ENCODE data around the gene KCNH3. TPM values are rescaled to one million over a fixed set of nuclear protein-coding genes. Genes with fewer than 3 reads are reported as not detected.

The KCNH3 gene
- total and polyA plus RNA-seq, 2 of the 4 experiments (the other 2 are of a cell fraction), result 0.10 TPM; not detected in 1

DNA sequence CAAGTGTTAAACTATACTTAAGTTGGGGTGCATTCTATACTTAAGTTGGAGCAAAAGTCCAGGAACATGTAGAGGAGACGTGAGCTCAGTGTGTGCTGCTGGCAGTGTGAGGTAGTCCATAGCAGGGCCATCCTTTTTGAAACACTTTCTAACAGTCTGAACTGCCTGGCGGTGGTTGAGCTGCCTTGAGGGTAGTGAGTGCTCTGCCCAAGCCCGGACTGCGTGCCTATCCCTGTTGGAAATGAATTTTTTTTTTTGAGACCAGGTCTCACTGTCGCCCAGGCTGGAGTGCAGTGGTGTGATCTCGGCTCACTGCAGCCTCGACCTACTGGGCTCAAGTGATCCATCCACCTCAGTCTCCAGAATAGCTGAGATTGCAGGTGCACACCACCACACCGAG is 14.1 kb downstream of the KCNH3 start:
- no peak overlapping the region for H3K4ac ChIP-seq (ENCODE audit: low read depth, low read length)
- dilution Hi-C loops (cut with HindIII; ENCODE audit: low sequenced_read_pairs, unreplicated experiment) (no loop called here), intact Hi-C loops (cut with micrococcal nuclease) (no loop called here), in situ Hi-C loops (cut with MboI; ENCODE audit: low sequenced_read_pairs) (no loop called here)
- DNase-seq (no peak), ATAC-seq (ENCODE audit: low read depth) (no peak)
- H4K91ac ChIP-seq (ENCODE audit: insufficient read depth, low read depth, low read length), result no peak overlapping the region
- H3K4me1 ChIP-seq (ENCODE audit: control insufficient read depth, insufficient read depth, low read length), result peaks cover 3% of the 10 kb centered on the region; the same call in 1 of the 2 replicates
- BruUV-seq (replicated peaks), result no TSS peak
- no peaks in the 10 kb centered on the region for H3K79me1 ChIP-seq (ENCODE audit: low read depth in 1 of 2, low read length in 2 of 2)
- no peak overlapping the region for H2BK120ac ChIP-seq (ENCODE audit: low read depth, low read length)
- CTCF ChIA-PET, result interaction anchor here (0.6 to 1.3 kb wide), 5 partner anchors 10 to 196 kb away, joined by 3 to 4 read pairs (median 4); no protein-coding TSS in a partner anchor
- no peak overlapping the region for H3K4me3 ChIP-seq (ENCODE audit: insufficient read depth, low read depth, low read length)
- no peaks in the 10 kb centered on the region for H3K9me1 ChIP-seq (ENCODE audit: insufficient read depth, low read length)
- H3K9me3 ChIP-seq (ENCODE audit: control insufficient read depth, insufficient read depth, low read length), result no peaks in the 10 kb centered on the region
- no peak for TF ChIP-seq NFE2L2 (IDR thresholded peaks at IDR 0.05; ENCODE audit: low read depth, low read length)
- no peak for TF ChIP-seq CHD1 (IDR thresholded peaks at IDR 0.05; ENCODE audit: low read depth, low read length)
- no peak for TF ChIP-seq BHLHE40 (IDR thresholded peaks at IDR 0.05; ENCODE audit: low read depth, low read length)
- TF ChIP-seq MAFK (IDR thresholded peaks at IDR 0.05; ENCODE audit: low read depth, low read length), result no peak
- TF ChIP-seq RCOR1 (IDR thresholded peaks at IDR 0.05; ENCODE audit: insufficient replicate concordance, low read length), result no peak
- no peak for TF ChIP-seq SMC3 (IDR thresholded peaks at IDR 0.05; ENCODE audit: low read depth, low read length)
- TF ChIP-seq, protein P1, sequence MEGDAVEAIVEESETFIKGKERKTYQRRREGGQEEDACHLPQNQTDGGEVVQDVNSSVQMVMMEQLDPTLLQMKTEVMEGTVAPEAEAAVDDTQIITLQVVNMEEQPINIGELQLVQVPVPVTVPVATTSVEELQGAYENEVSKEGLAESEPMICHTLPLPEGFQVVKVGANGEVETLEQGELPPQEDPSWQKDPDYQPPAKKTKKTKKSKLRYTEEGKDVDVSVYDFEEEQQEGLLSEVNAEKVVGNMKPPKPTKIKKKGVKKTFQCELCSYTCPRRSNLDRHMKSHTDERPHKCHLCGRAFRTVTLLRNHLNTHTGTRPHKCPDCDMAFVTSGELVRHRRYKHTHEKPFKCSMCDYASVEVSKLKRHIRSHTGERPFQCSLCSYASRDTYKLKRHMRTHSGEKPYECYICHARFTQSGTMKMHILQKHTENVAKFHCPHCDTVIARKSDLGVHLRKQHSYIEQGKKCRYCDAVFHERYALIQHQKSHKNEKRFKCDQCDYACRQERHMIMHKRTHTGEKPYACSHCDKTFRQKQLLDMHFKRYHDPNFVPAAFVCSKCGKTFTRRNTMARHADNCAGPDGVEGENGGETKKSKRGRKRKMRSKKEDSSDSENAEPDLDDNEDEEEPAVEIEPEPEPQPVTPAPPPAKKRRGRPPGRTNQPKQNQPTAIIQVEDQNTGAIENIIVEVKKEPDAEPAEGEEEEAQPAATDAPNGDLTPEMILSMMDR (conservative IDR thresholded peaks at IDR 0.05; ENCODE audit: low read depth, low read length), result no peak
- TF ChIP-seq RAD21 (IDR thresholded peaks at IDR 0.05; ENCODE audit: low read length), result no peak
- TF ChIP-seq CEBPB (IDR thresholded peaks at IDR 0.05; ENCODE audit: low read depth, low read length), result no peak
- no peak for TF ChIP-seq RFX5 (IDR thresholded peaks at IDR 0.05; ENCODE audit: low read depth, low read length)
- no peak for TF ChIP-seq MXI1 (IDR thresholded peaks at IDR 0.05; ENCODE audit: borderline replicate concordance, low read depth, low read length)
- no peak for TF ChIP-seq POLR2A (IDR thresholded peaks at IDR 0.05; ENCODE audit: low read depth, low read length)
- TF ChIP-seq, protein P2, sequence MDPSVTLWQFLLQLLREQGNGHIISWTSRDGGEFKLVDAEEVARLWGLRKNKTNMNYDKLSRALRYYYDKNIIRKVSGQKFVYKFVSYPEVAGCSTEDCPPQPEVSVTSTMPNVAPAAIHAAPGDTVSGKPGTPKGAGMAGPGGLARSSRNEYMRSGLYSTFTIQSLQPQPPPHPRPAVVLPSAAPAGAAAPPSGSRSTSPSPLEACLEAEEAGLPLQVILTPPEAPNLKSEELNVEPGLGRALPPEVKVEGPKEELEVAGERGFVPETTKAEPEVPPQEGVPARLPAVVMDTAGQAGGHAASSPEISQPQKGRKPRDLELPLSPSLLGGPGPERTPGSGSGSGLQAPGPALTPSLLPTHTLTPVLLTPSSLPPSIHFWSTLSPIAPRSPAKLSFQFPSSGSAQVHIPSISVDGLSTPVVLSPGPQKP (IDR thresholded peaks at IDR 0.05; ENCODE audit: borderline replicate concordance, low read depth, low read length), result no peak
- no peak for TF ChIP-seq FOS (IDR thresholded peaks at IDR 0.05; ENCODE audit: low read depth, low read length)
- no peak for TF ChIP-seq MAZ (IDR thresholded peaks at IDR 0.05; ENCODE audit: borderline replicate concordance, low read depth, low read length)
- TF ChIP-seq, protein P3, sequence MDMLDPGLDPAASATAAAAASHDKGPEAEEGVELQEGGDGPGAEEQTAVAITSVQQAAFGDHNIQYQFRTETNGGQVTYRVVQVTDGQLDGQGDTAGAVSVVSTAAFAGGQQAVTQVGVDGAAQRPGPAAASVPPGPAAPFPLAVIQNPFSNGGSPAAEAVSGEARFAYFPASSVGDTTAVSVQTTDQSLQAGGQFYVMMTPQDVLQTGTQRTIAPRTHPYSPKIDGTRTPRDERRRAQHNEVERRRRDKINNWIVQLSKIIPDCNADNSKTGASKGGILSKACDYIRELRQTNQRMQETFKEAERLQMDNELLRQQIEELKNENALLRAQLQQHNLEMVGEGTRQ (IDR thresholded peaks at IDR 0.05; ENCODE audit: low read depth, low read length), result no peak
- no peak overlapping the region; the same call in 1 of the 2 replicates for H3K23ac ChIP-seq (ENCODE audit: low read depth, low read length)
- no peak overlapping the region for H3K4me2 ChIP-seq (ENCODE audit: low read depth, low read length)
- H3K9ac ChIP-seq (ENCODE audit: low read depth, low read length), result no peak overlapping the region
- no peak overlapping the region for H3K56ac ChIP-seq (ENCODE audit: extremely low read depth, insufficient read depth, low read length)
- POLR2A ChIA-PET (ENCODE audit: unreplicated experiment), result no interaction called here
- no peak overlapping the region for H4K5ac ChIP-seq (ENCODE audit: low read depth, low read length)
- H3K27me3 ChIP-seq (ENCODE audit: control insufficient read depth, insufficient read depth, low read length), result peaks cover 45% of the 10 kb centered on the region
- no peak overlapping the region for H2BK20ac ChIP-seq (ENCODE audit: low read depth, low read length)
- no peak overlapping the region for H2AFZ ChIP-seq (replicated peaks; ENCODE audit: low read length, poor library complexity)
- no peak overlapping the region for H3K27ac ChIP-seq (ENCODE audit: insufficient read depth, low read length)
- no peak overlapping the region for H2BK5ac ChIP-seq (ENCODE audit: low read depth, low read length, poor library complexity, severe bottlenecking)
- peaks cover 9% of the 10 kb centered on the region for H3K36me3 ChIP-seq (ENCODE audit: control insufficient read depth, insufficient read depth, low read length)
- no peak overlapping the region for H4K8ac ChIP-seq (ENCODE audit: low read depth in 2 of 2, low read length in 2 of 2)
- no peak overlapping the region for H3K18ac ChIP-seq (ENCODE audit: low read depth, low read length)
- H2AK5ac ChIP-seq (ENCODE audit: low read depth, low read length), result no peak overlapping the region
- no peaks in the 10 kb centered on the region for H4K20me1 ChIP-seq (ENCODE audit: insufficient read depth, low read length)
- no peak overlapping the region for H2AK9ac ChIP-seq (replicated peaks; ENCODE audit: low read depth, low read length, poor library complexity)
- H3K14ac ChIP-seq (replicated peaks; ENCODE audit: low read depth, low read length), result no peak overlapping the region
- WGBS, 2 experiments (ENCODE audit: extremely low coverage in 2 of 2, insufficient read length in 1 of 2), result no CpG with 5 or more reads among the region's 8 CpGs
- H2BK15ac ChIP-seq (ENCODE audit: low read depth, low read length), result no peak overlapping the region
